Measurements from ENCODE around the gene MUC3A.

Gene MUC3A

DNA sequence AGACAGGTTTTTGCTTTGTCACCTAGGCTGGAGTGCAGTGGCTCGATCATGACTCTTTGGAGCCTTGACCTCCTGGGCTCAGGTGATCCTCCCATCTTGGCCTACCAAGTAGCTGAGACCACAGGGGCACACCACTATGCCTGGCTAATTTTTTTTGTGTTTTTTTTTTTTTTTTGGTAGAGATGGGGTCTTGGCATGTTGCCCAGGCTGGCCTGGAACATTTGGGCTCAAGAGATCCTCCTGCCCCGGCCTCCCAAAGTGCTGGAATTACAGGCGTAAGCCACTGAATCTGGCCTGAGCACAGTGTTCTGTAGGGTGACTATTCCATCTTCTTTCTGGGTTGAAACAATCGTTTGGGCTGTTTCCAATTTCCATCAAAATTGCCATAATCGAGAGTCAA lies 1.5 kb upstream of the MUC3A start:
- no peak for DNase-seq

DNA sequence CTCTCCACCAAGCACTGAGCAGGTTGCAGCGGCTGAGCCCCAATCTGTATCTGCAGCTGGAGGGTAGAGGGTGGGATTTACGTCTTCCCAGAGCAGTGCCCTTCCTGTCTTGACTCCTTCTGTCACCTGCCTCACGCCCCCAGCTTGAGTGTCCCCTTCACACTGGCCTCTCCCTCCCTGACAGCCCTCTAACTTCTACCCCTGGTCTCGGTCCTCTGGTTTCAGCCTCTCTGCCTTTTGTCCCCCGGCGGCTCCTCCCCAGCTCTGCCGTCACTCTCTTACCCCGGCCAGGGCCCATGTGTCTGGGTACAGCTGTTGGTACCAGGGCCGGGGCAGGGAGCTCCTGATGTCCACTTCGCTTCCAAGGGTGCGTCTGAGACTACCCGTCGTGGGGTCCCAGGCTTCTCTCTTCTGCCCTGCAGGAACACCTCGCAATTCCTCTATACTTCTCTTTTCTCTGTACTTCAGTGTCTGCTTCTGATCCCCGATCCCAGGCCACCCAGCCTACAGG lies 654 bp downstream of the MUC3A start:
- no peak for DNase-seq

DNA sequence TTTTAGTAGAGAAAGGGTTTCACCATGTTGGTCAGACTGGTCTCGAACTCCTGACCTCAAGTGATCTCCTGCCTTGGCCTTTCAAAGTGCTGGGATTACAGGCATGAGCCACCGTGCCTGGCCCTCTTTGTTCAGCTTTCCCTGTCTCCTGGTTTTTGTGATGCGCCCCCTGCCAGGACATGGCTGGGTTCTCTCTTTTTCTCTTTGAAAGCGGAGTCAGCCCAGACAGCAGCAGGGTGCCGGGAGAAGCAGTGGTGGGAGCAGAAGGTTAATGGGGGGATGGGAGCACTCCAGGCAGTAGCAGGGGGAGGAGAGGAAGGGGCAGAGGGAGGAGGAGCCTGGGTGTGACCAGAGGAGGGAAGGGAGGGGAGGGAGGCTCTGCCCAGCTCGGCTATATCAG lies 1.8 kb downstream of the MUC3A start:
- no peak for DNase-seq

DNA sequence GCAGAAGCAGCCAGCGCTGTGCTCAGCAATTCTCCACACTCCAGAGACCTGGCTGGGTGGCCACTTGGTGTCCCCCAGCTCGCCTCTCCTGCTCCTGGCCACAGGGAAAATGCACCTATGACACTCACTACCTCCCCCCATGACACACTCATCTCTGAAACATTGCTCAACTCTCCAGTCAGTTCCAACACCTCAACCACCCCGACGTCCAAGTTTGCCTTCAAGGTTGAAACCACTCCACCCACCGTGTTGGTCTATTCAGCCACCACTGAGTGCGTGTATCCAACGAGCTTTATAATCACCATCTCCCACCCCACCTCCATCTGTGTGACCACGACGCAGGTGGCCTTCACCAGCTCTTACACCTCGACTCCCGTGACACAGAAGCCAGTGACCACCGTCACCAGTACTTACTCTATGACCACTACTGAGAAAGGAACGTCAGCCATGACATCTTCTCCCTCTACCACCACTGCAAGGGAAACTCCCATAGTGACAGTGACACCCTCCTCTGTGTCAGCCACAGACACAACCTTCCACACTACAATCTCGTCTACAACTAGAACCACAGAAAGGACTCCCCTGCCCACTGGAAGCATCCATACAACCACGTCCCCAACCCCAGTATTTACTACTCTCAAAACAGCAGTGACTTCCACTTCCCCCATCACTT lies 2.7 kb downstream of the MUC3A start:
- no peak for DNase-seq

DNA sequence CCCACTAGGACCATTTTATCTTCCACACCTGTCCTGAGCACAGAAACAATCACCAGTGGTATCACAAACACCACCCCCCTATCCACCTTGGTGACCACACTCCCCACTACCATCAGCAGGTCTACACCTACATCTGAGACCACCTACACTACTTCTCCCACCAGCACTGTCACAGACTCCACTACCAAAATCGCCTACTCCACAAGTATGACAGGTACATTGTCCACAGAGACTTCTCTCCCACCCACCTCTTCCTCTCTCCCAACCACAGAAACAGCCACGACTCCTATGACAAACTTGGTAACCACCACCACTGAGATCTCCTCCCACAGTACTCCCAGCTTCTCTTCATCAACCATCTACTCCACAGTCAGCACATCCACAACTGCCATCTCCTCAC lies 3.3 kb downstream of the MUC3A start:
- DNase-seq: no peak

DNA sequence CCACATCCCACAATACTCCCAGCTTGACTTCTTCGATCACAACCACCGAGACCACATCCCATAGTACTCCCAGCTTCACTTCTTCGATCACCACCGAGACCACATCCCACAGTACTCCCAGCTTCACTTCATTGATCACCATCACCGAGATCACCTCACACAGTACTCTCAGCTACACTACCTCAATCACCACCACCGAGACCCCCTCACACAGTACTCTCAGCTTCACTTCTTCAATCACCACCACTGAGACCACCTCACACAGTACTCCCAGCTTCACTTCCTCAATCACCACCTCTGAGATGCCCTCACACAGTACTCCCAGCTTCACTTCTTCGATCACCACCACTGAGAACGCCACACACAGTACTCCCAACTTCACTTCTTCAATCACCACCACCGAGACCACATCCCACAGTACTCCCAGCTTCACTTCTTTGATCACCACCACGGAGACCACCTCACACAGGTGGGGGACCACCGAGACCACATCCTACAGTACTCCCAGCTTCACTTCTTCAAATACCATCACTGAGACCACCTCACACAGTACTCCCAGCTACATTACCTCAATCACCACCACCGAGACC lies 8.6 kb downstream of the MUC3A start:
- DNase-seq: no peak

DNA sequence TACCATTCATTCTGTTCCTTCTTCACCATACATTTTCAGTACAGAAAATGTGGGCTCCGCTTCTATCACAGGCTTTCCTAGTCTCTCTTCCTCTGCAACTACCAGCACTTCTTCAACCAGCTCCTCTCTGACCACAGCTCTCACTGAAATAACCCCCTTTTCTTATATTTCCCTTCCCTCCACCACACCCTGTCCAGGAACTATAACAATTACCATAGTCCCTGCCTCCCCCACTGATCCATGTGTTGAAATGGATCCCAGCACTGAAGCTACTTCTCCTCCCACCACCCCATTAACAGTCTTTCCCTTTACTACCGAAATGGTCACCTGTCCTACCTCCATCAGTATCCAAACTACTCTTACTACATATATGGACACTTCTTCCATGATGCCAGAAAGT lies 10.6 kb downstream of the MUC3A start:
- DNase-seq: no peak

DNA sequence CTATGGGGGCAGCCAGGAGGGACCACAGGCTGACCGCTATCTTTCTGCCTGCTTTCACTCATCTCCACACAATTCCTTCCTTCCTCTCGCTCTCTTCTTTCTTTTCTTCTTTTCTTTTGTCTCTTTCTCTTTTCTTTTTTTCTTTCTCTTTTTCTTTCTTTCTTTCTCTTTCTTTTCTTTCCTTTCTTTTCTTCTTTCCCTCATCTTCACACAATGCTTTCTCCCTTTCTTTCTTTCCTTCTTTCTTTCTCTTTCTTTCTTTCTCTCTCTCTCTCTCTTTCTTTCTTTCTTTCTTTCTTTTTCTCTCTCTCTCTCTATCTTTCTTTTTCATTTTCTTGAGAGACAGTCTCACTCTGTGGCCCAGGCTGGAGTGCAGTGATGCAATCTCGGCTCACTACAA lies 13.2 kb downstream of the MUC3A start:
- DNase-seq: no peak

DNA sequence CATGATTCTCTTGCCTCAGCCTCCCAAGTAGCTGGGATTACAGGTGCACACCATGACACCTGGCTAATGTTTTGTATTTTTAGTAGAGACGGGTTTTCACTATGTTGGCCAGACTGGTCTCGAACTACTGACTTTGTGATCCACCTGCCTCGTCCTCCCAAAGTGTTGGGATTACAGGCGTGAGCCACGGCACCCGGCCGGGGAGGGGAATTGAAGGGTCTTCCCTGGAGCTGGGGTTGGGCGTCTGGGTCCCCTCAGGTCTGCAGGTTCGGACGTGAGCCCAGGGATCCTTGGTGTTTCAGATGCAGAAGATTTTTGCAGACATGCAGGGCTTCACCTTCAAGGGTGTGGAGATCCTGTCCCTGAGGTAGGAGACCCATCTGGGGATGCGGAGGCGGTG lies 14.1 kb downstream of the MUC3A start:
- no peak for DNase-seq

DNA sequence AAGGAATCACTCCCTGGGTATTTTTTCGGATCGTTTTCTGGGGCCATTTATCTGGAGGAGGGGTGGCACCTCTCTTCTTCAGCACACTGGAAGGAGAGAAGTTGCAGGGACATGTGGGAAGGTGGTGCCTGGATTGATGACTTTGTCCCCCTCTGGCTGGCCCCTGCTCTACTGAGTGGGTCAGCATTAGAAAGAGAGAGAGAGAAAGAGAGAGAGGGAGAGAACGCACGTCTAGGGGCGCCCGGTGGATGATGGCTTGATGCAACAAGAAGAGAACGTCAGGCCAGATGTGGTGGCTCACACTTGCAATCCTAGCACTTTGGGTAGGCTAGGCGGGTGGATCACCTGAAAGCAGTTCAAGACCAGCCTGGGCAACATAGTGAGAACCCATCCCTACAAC lies 14.5 kb downstream of the MUC3A start:
- no peak for DNase-seq

DNA sequence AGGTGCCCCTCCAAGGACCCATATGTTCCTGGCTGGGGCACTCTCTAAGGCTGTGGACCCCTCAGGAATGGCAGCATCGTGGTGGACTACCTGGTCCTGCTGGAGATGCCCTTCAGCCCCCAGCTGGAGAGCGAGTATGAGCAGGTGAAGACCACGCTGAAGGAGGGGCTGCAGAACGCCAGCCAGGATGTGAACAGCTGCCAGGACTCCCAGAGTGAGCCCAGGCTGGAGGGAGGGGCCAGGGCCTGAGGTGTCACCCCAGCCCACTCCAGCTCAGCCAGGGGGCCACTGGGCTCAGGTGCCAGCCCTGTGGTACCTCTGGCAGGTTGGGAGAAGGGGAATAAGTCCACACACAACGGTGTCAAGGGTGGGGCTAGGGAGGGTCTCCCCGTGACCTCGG lies 15.3 kb downstream of the MUC3A start:
- no peak for DNase-seq

DNA sequence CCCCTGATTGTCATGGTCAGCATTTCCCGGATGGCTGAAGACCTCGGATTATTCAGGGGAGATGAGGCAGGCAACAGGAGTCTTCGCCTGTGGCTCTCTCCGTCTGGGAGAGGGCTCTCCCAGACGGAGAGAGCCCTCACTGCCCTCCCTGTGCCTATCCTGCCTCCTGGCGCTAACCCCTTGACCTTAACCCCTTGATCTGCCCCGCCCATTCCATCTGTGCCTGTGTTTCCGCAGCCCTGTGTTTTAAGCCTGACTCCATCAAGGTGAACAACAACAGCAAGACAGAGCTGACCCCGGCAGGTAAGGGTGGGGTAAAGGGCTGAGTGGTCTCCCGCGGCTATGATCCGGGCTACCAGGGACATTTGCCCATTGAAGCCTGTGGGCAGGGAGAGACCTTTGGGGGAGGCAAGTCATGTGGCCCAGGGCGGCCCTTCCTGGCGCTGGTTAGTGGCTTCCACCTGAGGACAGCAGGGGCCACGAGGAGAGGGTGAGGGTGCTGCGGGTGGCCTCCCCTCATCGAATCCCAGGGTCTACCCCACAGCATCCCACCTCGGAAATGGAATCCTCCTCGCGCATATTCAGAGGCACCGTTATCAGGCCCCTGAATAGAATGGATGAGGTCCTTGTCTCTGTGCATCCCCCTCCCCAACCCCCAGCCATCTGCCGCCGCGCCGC lies 15.8 kb downstream of the MUC3A start:
- no peak for DNase-seq

DNA sequence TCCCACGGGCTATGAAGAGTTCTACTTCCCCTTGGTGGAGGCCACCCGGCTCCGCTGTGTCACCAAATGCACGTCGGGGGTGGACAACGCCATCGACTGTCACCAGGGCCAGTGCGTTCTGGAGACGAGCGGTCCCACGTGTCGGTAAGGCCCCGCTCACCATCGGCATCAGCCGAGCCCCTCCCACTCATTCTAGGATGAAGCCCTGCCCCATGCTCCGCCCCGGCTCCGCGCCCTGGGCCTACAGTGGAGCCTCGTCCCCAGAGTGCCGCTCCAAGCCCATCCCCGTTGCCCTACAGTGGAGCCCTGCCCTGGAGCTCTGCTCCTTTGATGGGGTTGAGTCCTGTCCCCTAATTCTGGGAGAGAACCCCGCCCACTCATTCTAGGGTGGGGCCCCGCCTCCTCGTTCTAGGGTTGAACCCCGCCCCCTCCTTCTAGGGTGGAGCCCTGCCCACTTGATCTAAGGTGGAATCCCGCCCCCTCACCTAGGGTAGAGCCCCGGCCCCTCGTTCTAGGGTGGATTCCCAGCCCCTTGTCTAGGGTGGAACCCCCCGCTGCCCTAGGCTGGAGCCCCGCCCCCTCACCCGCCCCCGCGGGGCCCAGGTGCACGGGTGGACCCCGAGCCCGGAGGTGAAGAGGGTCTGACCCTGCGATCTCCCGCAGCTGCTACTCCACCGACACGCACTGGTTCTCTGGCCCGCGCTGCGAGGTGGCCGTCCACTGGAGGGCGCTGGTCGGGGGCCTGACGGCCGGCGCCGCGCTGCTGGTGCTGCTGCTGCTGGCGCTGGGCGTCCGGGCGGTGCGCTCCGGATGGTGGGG lies 16.6 kb downstream of the MUC3A start:
- no peak for DNase-seq

DNA sequence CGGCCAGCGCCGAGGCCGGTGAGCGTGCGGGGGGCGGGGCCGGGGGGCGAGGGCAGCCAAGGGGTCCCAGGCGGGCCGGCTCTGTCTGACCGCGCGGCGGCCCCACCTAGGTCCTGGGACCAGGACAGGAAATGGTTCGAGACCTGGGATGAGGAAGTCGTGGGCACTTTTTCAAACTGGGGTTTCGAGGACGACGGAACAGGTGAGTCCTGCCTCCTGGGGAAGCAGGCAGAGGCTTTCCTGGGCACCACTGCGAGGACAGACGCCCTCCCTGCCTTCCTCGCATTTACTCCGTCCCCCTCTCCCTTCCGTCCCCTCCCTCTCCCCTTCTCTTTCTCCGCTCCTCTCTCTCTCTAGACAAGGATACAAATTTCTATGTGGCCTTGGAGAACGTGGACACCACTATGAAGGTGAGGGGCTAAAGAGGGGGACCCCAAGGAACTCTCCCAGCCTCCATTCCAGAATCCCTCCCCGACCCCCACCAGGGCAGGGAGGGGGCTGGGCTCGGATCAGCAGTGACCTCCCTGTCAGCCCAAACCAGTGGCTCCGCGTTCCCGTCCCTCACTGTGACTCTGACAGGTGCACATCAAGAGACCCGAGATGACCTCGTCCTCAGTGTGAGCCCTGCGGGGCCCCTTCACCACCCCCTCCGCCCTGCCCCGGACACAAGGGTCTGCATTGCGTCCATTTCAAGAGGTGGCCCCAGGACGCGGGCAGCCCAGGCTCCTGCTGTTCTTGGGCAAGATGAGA lies 17.4 kb downstream of the MUC3A start:
- DNase-seq: no peak

DNA sequence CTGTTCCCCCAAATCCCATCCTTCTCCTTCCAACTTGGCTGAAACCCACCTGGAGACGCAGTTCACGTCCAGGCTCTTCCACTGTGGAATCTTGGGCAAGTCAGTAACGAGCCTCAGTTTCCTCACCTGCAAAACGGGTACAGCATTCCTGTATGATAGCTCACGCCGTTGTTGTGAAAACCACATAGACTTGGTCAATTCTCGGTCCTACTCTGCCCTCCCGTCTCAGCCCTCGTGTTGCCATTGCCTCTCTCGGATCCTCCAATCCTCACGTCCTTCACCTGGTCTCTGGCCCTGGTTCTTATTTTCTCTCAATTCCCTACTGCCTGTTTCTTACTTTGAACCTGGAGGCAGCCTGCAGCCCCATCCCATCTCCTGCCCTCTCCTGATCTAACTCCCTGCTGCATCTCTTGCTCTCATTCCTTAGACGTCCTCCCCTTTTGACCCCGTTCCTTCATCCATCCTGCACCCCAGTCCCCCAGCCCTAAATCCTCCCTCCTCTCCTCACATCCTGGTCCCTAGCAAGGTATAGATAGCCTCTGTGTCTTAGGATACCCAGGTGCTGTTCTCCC lies 18.0 kb downstream of the MUC3A start:
- DNase-seq: no peak

DNA sequence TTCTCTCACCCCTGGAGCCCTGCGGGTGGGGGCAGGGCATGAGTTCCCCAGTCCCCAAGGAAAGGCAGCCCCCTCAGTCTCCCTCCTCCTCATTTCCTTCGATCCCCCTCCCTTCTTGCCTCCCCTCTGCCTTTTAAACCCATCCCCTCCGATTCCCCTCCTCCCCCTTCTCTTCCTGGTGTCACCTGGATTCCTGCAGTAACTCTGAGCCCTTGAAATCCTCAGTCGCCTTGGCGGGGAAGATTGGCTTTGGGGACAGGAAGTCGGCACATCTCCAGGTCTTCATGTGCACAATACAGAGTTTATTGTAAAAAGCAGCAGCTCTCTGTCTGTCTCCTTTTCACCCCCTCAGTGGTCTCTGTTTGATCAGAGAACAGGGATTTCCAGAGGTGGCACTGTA lies 18.7 kb downstream of the MUC3A start:
- DNase-seq: no peak

DNA sequence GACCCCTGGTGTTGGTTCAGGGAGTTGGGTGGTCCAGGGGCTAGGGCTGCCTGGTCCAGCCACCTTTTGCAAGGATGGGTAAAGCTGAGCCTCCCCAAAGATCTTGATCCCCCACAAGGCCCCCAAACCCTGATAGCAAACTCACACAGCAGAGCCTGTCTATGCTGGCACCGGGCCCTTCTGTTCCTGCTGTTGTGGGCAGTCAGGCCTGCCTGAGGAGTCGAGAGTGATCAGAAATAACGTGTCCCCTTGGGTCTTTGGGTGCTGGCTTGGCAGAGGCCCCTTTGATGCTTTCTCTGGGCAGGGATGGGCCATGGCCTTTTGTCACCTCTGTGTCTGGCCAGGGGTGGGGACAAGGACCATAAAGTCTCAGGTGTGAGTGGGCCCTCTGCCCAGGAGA lies 19.3 kb downstream of the MUC3A start:
- DNase-seq: no peak

DNA sequence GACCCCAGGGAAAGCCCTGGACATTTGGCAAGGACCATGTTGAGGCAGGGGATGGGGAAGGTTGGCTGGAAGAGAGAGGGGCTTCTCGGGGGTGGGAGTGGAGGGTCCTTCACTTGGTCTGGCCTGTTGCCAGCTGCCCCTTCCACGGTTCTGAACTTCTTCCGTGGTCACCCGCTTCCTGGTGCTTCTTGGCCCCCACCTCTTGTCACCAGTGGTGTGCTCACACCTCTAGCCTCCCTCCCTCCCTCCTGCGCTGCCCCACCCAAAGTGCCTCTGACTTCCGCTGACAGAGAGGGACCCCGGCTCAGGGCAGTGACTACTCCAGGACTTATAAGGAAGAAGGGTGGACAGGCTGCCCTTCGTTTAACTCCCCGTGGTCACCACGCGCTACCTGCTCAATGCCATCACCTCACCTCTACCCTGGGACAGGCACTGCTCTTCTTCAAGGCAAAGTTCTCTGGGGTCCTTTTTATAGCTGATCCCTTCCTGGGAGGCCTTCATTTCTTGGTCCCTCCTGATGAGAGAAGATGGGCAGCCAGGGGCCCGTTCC lies 19.8 kb downstream of the MUC3A start, which contains the start of gene MUC12:
Gene MUC12 (plus strand): TSS at position 500 of the 550 bp plus-strand sequence. CDS start 58 bp downstream, outside the sequence.
- no peak for DNase-seq

DNA sequence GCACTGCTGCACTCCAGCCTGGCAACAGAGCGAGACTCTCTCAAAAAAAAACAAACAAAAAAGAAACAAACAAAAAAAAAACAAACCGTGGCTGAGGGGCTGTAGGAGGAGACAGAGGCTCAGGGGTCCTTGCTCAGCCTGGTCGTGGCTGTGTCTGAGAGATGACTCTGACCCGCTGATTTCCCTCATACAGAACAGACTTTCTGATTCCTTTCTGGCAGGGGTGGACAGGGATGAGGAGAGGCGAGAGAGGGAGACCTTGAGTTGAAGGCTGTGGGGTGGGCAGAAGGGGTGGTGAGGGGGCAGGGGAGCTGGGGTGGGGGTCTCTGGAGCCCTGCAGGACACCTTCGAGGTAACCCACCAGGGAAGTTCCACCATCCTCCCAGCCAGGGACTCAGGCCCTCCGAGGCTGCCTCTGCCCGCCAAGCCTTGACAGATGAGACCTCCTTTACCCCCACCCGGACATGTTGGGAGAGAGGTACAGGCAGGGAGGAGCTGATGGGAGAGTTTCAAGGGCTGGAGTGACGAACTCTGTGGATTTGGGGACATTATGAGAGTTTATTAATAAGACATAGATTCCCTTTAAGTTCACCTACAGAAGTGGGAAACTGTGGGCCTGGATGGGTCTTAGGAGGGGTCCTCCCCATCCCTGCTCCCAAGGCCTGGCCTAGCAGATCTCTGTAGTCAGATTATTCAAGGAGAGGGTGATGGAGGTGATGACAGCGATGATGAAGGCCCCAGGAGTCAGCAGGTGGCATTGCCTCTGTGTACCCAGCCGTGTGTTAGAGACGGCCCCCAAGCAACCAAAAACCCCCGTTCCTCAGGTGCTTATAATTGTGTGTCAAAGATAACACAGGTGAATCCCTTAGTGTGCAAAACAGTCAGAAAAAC lies 22.0 kb downstream of the MUC3A start:
- no peak for DNase-seq

DNA sequence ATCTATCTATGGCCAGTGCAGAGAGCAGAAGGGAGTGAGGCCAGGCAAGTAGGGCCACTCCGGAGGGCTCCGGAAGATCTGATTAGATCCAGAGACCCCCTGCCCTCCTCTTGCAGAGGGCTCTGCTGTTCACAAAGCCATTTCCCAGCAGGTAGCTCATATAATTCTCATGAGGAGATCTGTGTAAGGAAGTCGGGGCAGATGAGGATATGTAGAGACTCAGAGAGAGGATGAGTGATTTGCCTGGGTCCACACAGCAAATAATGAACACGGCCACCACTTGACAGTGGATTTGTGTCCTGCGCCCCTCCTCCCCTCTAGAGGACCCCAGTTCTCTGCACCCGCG lies 22.6 kb downstream of the MUC3A start:
- DNase-seq: no peak

DNA sequence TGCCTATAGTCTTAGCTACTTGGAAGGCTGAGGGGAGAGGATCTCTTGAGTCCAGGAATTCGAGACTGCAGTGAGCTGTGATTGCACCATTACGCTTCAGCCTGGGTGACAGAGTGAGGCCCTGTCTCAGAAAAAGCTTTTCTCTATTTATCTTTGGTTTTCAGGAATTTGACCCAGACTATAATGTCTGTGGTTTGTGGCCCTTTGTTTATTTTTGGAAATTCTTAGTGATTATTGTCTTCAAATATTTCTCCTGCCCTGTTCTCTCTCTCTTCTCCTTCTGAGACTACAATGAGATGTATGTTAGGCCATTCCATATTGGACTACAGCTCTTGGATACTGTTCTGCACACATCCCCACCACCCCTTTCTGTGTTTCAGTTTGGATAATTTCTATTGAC lies 24.7 kb downstream of the MUC3A start:
- DNase-seq: no peak
